ENCODE results near the gene CSNK1E. TPM values are rescaled to one million over a fixed set of nuclear protein-coding genes. Genes with fewer than 3 reads are reported as not detected.

Gene CSNK1E
- total RNA-seq, 4 donors from 2014 or later, result 67.9 to 102 (median 91.7) TPM

- no peak for DNase-seq (ENCODE audit: extremely low spot score)
- Histone ChIP-seq H3K9me3 (no peaks in the 10 kb centered on the region), H3K36me3 (peaks cover 0 to 19% (median 12%) of the 10 kb centered on the region in 4 donors), H3K4me1 (peaks cover 65 to 75% (median 73%) of the 10 kb centered on the region in 4 donors), H3K27me3 (no peaks in the 10 kb centered on the region), H3K27ac (replicated peaks in 1 of 4) (peak overlapping the region; percentile 98 to 100 (median 99)), H3K4me3 (peak overlapping the region; percentile 86 to 97 (median 94))
- intact Hi-C loops (cut with DNase I), result loop anchor here (5.0 kb wide), 2 partner anchors 43 to 113 kb away; partner anchors contain the start of genes MAFF and TMEM184B
- 8% methylated on average over 12 of the region's 21 CpGs for WGBS
- no peak for TF ChIP-seq CTCF (IDR thresholded peaks at IDR 0.05)
- TF ChIP-seq EP300 (IDR thresholded peaks at IDR 0.05), result no peak
These were observed 2.1 kb downstream of the CSNK1E start for GRCh38 chr22:38314933-38315822.

GRCh38 chr22:38314051-38314932, 2.9 kb downstream of the CSNK1E start:
- H3K36me3 ChIP-seq, result peaks cover 0 to 26% (median 12%) of the 10 kb centered on the region in 4 donors
- TF ChIP-seq CTCF (IDR thresholded peaks at IDR 0.05), result no peak
- TF ChIP-seq POLR2AphosphoS5 (IDR thresholded peaks at IDR 0.05), result no peak
- TF ChIP-seq EP300 (IDR thresholded peaks at IDR 0.05), result no peak
- no peak for TF ChIP-seq POLR2A (IDR thresholded peaks at IDR 0.05; ENCODE audit: low read depth)
- intact Hi-C loops (cut with DNase I), result loop anchor here (5.0 kb wide), 1 partner anchor 42 kb away; the partner anchor contains the start of gene TMEM184B
- H3K27me3 ChIP-seq, result no peaks in the 10 kb centered on the region
- peak overlapping the region; percentile 98 to 100 (median 99) for H3K27ac ChIP-seq (replicated peaks in 1 of 4)
- 45% methylated on average over 19 of the region's 23 CpGs for WGBS
- no peak for DNase-seq (ENCODE audit: extremely low spot score)
- peak overlapping the region; percentile 86 to 97 (median 94) for H3K4me3 ChIP-seq
- H3K9me3 ChIP-seq, result no peaks in the 10 kb centered on the region
- peaks cover 74 to 84% (median 82%) of the 10 kb centered on the region in 4 donors for H3K4me1 ChIP-seq

GRCh38 chr22:38313384-38313955, 3.8 kb downstream of the CSNK1E start:
- Histone ChIP-seq H3K9me3 (no peaks in the 10 kb centered on the region), H3K4me3 (peak overlapping the region; percentile 86 to 97 (median 94)), H3K36me3 (peaks cover 0 to 34% (median 19%) of the 10 kb centered on the region in 4 donors), H3K4me1 (peaks cover 77 to 88% (median 85%) of the 10 kb centered on the region in 4 donors), H3K27me3 (no peaks in the 10 kb centered on the region), H3K27ac (replicated peaks in 1 of 4) (peak overlapping the region; percentile 98 to 100 (median 99))
- DNase-seq (ENCODE audit: extremely low spot score), result no peak
- 20% methylated on average over 6 of the region's 11 CpGs for WGBS
- intact Hi-C loops (cut with DNase I), result loop anchor here (5.0 kb wide), 1 partner anchor 41 kb away; the partner anchor contains the start of gene TMEM184B
- no peak for TF ChIP-seq EP300 (IDR thresholded peaks at IDR 0.05)
- TF ChIP-seq CTCF (IDR thresholded peaks at IDR 0.05), result no peak
- peak; percentile 32 to 59 for TF ChIP-seq POLR2AphosphoS5 (IDR thresholded peaks at IDR 0.05)
- TF ChIP-seq POLR2A (IDR thresholded peaks at IDR 0.05; ENCODE audit: low read depth), result no peak

GRCh38 chr22:38312261-38312800, 4.9 kb downstream of the CSNK1E start:
- peaks cover 0 to 46% (median 20%) of the 10 kb centered on the region in 4 donors for H3K36me3 ChIP-seq
- peaks cover 76 to 88% (median 84%) of the 10 kb centered on the region in 4 donors for H3K4me1 ChIP-seq
- peak overlapping the region; percentile 98 to 100 (median 99) for H3K27ac ChIP-seq (replicated peaks in 1 of 4)
- H3K9me3 ChIP-seq, result no peaks in the 10 kb centered on the region
- no peak overlapping the region for H3K4me3 ChIP-seq
- DNase-seq (ENCODE audit: extremely low spot score), result no peak
- H3K27me3 ChIP-seq, result no peaks in the 10 kb centered on the region
- no peak for TF ChIP-seq EP300 (IDR thresholded peaks at IDR 0.05)
- 87% methylated on average over 7 of the region's 7 CpGs for WGBS
- intact Hi-C loops (cut with DNase I), result loop anchor here (5.0 kb wide), 1 partner anchor 40 kb away; the partner anchor contains the start of gene TMEM184B

All from esophagus muscularis mucosa (tissue), 4 donors.